ENCODE results near the gene PPP3CB.
"Not testable (repeated sequence)": the region's sequence is repeated elsewhere in the genome, so short reads cannot be mapped to it uniquely, and the experiment has no call there.

Gene PPP3CB

GRCh38 chr10:73414230-73414945 is 81.4 kb downstream of the PPP3CB start:
- no peak for DNase-seq (ENCODE audit: low spot score)

- peak; percentile 87 for DNase-seq (ENCODE audit: low spot score)
Measured at GRCh38 chr10:73413528-73414229, 82.1 kb downstream of the PPP3CB start, which contains the start of gene ANXA7. Gene ANXA7, minus strand, starts transcription at chr10:73414058. Its CDS starts 13,202 bp downstream, at chr10:73400856.

- DNase-seq (ENCODE audit: low spot score) = peak; percentile 85
Measured at GRCh38 chr10:73413108-73413527, 82.7 kb downstream of the PPP3CB start.

GRCh38 chr10:73410897-73411296 is 84.9 kb downstream of the PPP3CB start:
- DNase-seq (ENCODE audit: low spot score) = no peak

- no peak for DNase-seq (ENCODE audit: low spot score)
Measured at GRCh38 chr10:73408978-73409521, 86.8 kb downstream of the PPP3CB start.

GRCh38 chr10:73408061-73408460 is 87.8 kb downstream of the PPP3CB start:
- no peak for DNase-seq (ENCODE audit: low spot score)

- no peak for DNase-seq (ENCODE audit: low spot score)
Measured at GRCh38 chr10:73407495-73407894, 88.3 kb downstream of the PPP3CB start.

GRCh38 chr10:73406846-73407245 is 89.0 kb downstream of the PPP3CB start:
- DNase-seq (ENCODE audit: low spot score) = no peak

- DNase-seq (ENCODE audit: low spot score) = no peak
Measured at GRCh38 chr10:73405556-73405955, 90.3 kb downstream of the PPP3CB start.

- DNase-seq (ENCODE audit: low spot score) = no peak
Measured at GRCh38 chr10:73404690-73405089, 91.1 kb downstream of the PPP3CB start.

GRCh38 chr10:73401636-73402035 is 94.2 kb downstream of the PPP3CB start:
- DNase-seq (ENCODE audit: low spot score) = no peak

- DNase-seq (ENCODE audit: low spot score) = no peak
Measured at GRCh38 chr10:73399063-73399462, 96.8 kb downstream of the PPP3CB start.

- peak; percentile 16 for DNase-seq (ENCODE audit: low spot score)
Measured at GRCh38 chr10:73398024-73398423, 97.8 kb downstream of the PPP3CB start.

- not testable (repeated sequence) for DNase-seq (ENCODE audit: low spot score)
Measured at GRCh38 chr10:73394325-73394724, 101.5 kb downstream of the PPP3CB start.

GRCh38 chr10:73388228-73388627 is 107.6 kb downstream of the PPP3CB start:
- DNase-seq (ENCODE audit: low spot score) = no peak

- no peak for DNase-seq (ENCODE audit: low spot score)
Measured at GRCh38 chr10:73386583-73386982, 109.2 kb downstream of the PPP3CB start.

Measured in RKO (cell line).